Spleen (tissue), 7 donors: ENCODE measurements around the gene HNRNPK.

ENCODE experiments used
- POLR2A ChIP-seq, 3 donors: fragments of 450-650 bp; IDR thresholded peaks; one replicate each; pipeline ENCODE4 v1.5.1; 2017; ENCODE audit warnings: antibody characterized with exemption in 3 of 3, mild to moderate bottlenecking in 1 of 3
- POLR2AphosphoS5 ChIP-seq, 3 donors: sonication (generic); formaldehyde crosslinking; IDR thresholded peaks; one replicate each; pipeline ENCODE4 v1.5.1; 2017; ENCODE audit warnings: antibody characterized with exemption in 3 of 3
- TF ChIP-seq, protein P1 (sequence below), 11 experiments: fragments of 200-600 bp in 7 of 11; fragments of 450-650 bp in 4 of 11; sonication (generic) in 4 of 11; IDR thresholded peaks in 8 of 11; conservative IDR thresholded peaks in 3 of 11; 1 replicate in 7 of 11; 2 replicates in 4 of 11; pipeline versions ENCODE4 v1.4.0 to v1.8.0; 2016 to 2021; ENCODE audit warnings: antibody characterized with exemption in 11 of 11, inconsistent platforms in 4 of 11, mild to moderate bottlenecking in 1 of 11
- donor health status: DM: no; HTN: no; CAD: no; lungs with moderate emphysema.
- donor health status: DM: no; HTN: no; CAD: no.
- donor health status: DM: no; HTN: no; CAD: no.

DNA sequence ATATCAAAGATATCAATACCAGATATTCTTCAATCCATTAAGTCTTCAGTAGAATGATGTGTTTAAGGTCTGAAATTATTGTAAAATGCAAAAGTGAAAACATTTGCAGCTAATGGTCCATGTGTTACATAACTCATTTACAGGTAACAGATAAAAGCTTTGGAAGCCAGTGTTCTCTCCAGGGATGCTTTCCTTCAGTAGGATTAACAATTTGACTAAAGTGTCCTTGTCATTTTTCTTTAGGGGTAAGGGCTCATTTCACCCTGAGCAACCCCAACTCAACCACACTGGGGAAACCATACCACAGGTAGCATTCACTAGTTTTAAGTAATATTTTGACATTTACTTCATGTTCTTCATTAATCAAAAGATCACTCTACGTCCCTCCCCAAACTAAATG, 12.9 kb downstream of the HNRNPK start:
- TF ChIP-seq, protein P1, sequence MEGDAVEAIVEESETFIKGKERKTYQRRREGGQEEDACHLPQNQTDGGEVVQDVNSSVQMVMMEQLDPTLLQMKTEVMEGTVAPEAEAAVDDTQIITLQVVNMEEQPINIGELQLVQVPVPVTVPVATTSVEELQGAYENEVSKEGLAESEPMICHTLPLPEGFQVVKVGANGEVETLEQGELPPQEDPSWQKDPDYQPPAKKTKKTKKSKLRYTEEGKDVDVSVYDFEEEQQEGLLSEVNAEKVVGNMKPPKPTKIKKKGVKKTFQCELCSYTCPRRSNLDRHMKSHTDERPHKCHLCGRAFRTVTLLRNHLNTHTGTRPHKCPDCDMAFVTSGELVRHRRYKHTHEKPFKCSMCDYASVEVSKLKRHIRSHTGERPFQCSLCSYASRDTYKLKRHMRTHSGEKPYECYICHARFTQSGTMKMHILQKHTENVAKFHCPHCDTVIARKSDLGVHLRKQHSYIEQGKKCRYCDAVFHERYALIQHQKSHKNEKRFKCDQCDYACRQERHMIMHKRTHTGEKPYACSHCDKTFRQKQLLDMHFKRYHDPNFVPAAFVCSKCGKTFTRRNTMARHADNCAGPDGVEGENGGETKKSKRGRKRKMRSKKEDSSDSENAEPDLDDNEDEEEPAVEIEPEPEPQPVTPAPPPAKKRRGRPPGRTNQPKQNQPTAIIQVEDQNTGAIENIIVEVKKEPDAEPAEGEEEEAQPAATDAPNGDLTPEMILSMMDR (IDR thresholded peaks at IDR 0.05 in 8 of 11, conservative IDR thresholded peaks at IDR 0.05 in 3 of 11), result no peak
- TF ChIP-seq POLR2A (IDR thresholded peaks at IDR 0.05), result no peak
- TF ChIP-seq POLR2AphosphoS5 (IDR thresholded peaks at IDR 0.05), result no peak
